T-helper 22 cell (primary cell): ENCODE measurements around the gene AMOT.

Experiments
- DNase-seq: peaks from one replicate; pipeline ENCODE4 v3.0.0-alpha.2; 2020; ENCODE audit warnings: low read depth

Gene AMOT

GRCh38 chrX:112738347-112739033 lies 102.1 kb downstream of the AMOT start:
- DNase-seq, result no peak

DNA sequence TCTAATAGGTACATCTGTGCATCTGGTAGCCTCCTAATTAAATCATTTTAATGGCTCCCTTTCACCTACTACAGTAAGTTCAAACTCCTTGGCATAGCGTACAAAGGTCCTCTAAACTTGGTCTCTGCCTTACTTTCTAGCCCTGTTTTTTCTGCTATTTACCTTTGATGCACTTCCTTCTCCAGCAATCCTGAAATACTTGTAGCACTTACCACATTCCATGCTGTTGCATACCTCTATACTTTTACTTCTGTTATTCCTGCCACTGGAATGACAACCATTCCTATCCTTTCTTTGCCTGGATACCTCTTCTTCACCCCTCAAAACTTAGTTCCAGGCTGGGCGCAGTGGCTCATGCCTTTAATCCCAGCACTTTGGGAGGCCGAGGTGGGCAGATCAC lies 104.3 kb downstream of the AMOT start:
- no peak for DNase-seq

DNA sequence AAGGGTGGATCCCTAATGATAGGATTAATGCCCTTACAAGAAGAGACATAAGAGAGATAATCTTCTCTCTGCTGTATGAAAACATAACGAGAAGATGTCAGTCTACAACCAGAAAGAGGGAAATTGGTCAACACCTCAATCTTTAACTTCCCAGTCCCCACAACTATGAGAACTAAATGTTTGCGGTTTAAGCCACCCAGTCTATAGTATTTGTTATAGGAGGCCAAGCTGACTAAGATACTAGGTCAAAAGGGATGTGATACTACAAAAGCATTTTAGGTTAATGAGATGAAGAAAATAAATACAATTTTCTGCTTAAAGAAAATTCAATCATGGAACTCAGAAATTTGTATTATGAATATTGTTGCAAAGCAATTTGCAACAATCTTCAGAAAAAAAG lies 105.5 kb downstream of the AMOT start:
- DNase-seq, result no peak

- DNase-seq, result no peak
Observed at GRCh38 chrX:112734290-112734689, 106.3 kb downstream of the AMOT start.

- DNase-seq, result no peak
Observed at GRCh38 chrX:112731793-112732192, 108.8 kb downstream of the AMOT start.
